Kasumi-1 (cell line): Measurements from ENCODE around the gene C11orf91.
"Not testable (repeated sequence)": the region's sequence is repeated elsewhere in the genome, so short reads cannot be mapped to it uniquely, and the experiment has no call there.

Source experiments
- DNase-seq, 2 experiments: peaks; one replicate each; lab custom pipeline; 2025; lab: John Stamatoyannopoulos, UW

C11orf91 gene

DNA sequence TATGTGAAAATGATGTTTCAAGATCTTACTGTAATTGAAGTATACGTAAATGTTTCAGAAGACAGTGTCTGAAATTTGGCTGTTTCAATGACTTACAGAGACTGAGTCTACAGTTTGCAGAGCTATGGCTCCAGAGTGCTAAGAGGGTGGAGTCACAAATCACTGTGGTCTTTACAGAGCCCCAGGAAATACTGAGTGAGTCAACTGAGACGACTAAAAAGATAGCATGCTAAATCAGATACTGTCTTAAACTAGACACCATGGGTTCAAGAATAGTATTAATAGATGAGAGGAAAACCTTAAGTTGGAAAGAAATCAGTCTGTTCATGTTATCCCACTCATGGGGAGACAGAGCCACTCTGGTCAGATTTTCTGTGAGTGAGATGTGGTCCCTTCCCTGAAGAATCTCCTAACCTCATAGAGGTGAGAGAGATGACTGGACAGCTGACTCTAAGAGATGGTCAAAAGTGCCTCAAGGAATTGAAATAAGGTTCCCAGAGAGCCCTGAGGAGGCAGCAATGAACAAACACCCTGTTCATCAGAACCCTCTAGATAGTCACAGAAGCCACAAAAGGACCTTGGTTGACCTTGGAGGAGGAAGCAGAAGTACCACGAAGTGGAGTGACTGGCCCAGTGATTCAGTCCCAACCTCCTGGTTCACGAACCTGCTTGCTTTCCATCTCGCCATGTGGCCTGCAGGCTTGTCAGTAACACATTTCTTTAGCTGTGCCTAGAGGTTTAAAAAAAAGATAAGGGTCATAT lies 30.2 kb downstream of the C11orf91 start:
- DNase-seq, result no peak

DNA sequence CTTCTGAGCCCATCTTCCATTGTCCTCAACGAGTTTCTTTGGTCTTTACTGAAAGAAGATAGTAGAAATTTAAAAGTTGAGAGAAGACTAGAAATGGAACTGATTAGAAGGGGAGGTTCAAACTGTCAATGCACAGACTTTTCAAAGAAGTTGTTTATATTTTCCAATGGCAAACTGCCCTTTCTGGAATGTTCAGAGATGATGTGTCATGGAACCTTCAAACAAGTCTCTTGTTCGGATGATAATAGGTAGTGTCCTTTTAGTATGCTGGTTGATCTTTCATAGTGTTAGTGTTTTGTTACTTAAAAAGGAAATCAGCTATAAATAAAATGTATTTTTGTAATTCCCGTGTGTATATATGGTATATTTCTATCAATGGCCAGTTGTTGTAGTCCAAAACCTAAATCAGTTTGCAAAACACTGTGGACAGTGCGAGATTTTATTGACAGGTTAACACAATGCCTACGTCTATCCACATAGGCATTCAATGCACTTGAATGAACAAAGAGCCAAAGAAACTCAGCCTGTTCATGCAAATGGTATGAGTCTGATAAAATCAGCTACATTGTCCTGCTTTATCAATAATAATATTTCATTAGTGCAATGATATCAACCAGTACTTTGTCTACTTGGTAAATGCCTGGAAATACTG lies 30.9 kb downstream of the C11orf91 start:
- no peak for DNase-seq

DNA sequence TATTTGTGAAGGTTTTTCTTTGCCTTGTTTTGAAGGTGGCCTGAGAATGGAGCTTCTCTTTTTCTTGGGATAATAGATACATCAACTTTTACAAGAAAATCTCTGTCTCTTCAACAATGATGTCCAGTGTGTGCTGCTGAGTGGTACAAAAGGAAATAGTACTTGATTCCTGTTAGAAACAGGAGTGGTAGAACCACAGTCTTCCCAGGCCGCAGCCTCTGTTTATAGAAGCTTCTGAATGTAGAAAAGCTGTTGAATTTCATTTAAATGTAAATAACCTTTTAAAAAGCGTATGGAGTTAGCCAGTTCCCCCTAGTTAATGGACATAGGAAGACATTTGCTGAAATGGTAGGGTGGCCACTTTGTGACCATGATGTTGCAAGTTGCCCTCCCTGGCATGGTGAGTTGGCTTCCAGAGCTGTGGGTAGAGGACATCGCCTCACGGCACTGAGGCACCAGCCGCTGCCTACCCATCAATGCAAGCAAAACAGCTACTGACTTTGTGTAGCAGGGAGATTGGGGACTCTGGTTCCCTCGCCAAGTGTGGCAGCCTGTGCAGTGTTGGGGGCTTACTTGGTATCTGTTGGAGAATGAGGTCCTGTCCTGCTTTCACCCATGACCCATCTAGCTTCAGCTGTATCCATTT lies 31.6 kb downstream of the C11orf91 start:
- DNase-seq, result no peak

- DNase-seq, result no peak
Measured at GRCh38 chr11:33668468-33668825, 32.2 kb downstream of the C11orf91 start.

DNA sequence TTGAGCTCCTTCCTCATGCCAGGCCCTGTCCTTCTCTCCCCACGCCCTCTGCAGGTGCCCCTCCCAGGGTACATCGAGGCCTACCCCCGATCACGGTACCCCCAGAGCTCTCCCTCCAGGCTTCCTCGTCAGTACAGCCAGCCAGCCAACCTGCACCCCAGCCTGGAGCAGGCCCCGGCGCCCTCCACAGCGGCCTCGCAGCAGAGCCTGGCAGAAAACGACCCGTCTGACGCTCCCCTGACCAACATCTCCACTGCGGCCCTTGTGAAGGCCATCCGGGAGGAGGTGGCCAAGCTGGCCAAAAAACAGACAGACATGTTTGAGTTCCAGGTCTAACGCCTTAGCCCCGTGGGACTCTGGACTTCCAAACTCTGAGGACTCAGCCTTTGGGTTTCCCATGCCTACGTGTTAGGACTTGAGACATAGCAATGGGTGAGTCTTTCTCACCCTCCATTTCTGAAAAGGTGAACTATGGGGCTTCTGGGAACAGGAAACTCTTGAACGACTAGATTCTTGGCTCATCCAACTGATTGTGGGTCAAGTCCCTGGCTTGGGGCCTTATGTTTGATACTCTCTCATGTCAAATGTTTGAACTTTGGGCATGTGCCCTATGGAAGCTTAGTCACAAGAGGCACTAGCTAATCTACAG lies 32.7 kb downstream of the C11orf91 start:
- DNase-seq, result no peak

DNA sequence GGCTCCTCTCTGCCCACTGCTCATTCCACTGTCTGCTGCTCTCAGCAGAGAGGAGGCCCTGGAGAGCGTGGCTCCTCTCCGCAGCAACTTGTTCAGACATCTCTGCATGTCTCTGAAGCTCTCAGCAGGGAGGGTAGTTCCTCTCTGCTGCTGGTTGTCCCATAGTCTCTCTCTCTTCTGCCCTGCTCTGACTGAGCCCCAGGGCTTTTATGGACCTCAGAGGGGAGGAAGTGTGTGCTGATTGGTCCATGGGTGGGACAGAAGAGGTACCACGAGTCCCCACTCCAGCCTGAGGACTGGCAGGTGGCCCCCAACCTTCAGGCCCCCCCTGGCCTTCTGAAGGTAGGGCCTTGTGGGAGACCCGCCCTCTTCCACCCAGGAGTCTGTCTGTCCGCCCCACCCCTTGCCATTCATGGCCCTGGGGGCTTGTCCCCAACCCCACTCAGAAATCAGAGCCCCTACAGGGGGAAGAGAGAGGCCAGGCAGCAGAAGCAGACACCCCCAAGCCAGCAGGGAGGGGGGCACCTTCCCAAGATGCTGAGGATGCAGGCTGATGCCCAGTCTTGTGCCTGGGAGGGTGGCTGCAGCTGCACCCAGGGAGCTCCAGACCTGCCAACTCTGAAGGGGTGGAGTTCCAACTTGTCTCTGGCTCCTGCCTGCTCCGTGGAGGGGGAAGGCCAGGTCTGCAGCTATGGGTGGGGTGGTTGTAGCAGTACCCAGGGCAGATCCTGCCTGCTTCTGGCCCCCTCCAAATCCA lies 35.1 kb downstream of the C11orf91 start:
- DNase-seq, result no peak

DNA sequence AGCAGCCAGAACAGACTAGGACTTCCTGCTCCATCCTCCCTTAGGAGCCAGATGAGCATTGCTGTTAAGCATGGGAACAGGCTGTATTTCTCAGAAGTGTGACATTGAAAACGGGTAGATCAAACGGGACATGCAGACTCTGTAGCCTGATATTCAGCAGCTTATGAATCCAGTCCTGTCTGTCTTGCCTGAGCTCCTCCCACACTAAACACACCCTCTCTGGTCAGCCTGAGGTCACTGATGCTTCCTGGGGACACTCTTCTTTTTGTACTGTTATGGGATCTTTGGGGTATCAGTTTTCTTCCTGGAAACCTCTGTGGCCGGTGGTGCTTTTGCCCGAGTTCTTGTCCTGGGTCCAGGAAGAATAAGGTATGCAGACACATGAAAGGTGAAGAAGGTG lies 35.8 kb downstream of the C11orf91 start:
- no peak for DNase-seq

DNA sequence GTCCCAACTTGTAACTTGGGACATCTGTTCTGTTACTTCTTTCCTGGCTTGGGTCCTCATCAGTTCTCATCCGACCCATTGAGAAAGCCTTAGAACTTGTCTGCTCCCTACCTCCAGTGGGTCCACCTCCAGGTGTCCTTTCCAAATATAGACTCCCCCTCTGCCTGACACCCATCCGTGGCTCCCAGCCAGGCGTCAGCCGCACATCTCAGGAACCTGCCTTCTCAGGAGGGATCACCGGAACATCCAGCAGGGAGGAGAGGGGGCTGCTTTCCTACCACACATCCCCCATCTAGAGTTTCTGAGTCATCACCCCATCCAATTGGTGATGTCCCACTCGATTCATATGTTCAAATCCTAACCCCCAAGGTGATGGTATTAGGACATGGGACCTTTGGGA lies 36.5 kb downstream of the C11orf91 start:
- no peak for DNase-seq

GRCh38 chr11:33663121-33663520 lies 37.5 kb downstream of the C11orf91 start:
- DNase-seq, result no peak

- DNase-seq, result not testable (repeated sequence)
Measured at GRCh38 chr11:33661526-33661925, 39.1 kb downstream of the C11orf91 start.

DNA sequence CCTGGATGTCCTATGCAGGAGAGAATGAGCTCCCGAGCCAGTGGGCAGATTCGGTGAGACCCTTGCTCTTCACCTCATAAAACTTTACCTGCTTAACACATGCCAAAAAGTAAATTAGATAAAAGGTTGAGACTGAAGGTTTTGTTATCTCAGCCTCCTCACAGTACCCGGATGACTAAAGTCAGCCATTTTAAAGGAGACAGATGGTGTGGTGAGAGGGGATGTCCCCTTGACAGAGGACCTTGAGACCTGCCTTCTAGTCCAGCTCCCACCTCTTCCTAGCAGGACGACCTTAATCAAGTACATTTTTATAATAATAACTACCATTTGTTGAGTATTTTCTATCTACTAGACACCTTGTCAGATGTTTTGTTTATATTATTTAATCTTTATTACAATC lies 39.7 kb downstream of the C11orf91 start:
- no peak for DNase-seq

GRCh38 chr11:33659370-33660139 lies 41.1 kb downstream of the C11orf91 start:
- no peak for DNase-seq

DNA sequence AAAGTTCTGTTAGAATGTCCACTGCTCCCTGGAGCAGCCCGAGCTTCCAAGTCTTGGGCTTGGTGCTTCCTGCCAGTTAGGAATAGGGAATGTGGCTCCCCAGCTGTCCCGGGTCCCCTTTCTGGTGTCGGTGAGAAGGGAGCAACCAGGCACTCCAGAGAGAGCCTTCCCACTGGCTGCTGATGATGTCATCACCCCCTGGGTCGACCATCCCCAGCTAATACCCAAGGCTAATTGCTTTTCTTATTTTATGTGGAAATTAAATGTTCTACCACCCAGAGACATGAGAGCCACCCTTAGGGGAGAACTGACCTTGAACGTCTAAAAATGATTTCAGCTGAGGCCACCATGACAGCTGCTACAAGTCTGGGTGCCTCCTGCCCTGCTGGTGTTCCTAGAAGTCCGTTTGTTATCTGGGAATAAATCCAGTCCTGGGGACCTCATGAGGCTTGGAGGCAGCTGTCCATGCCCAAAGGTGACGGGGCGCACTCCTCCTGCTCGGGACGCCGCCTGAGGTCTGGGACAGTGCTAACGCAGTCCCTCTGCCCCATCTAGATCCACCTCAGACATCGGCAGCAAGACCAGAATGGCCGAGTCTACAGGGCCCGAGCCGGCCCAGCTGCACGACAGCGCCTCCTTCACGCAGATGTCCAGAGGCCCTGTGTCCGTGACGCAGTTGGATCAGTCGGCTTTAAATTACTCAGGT lies 42.3 kb downstream of the C11orf91 start:
- DNase-seq, result no peak

- DNase-seq, result no peak
Measured at GRCh38 chr11:33657757-33658156, 42.9 kb downstream of the C11orf91 start.

- DNase-seq, result no peak
Measured at GRCh38 chr11:33656768-33657167, 43.9 kb downstream of the C11orf91 start.

GRCh38 chr11:33655842-33656600 lies 44.6 kb downstream of the C11orf91 start:
- DNase-seq, result no peak

- no peak for DNase-seq
Measured at GRCh38 chr11:33654594-33654993, 46.0 kb downstream of the C11orf91 start.

DNA sequence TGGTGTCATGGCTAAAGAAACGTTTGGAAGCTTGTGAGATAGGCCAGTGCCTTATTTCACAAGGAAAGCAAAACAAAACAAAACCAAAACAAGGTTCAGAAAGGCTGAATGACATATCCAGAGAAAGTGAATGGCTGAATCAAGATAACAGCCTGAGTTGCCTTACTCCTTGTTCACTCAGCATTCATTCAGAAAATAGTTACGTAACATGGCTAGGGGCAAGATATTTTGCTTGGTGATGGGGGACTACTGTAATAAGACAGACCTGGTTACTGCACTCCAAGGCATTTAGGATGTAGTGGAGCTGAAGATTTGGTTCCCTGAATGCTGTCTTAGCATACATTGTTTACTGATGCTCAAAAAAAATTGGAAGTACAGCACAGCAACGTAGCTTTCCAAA lies 47.7 kb downstream of the C11orf91 start:
- DNase-seq, result no peak

DNA sequence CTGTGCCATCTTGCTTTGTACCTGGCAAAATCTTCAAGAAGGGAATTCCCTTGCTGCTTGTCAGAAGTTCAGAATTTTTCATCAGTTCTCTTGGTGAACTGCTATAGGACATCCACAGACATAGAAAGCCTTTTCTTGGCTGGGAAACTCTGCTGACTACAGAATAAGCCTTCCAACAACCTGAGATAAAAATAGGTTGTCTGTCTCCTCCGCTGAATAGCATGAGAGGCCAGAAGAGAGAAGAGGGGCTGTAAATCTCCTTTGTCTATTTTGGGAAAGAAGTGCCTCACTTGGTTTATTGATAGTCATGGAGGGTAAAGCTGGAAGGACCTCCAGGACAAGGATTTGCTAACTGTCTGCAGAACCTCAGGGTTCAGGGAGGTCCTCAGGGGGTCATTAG lies 48.2 kb downstream of the C11orf91 start:
- DNase-seq, result no peak

- no peak for DNase-seq
Measured at GRCh38 chr11:33651990-33652389, 48.6 kb downstream of the C11orf91 start.
